Activated T-helper 9 cell treated with anti-CD3 and anti-CD28 coated beads, Interleukin-2, amount 50 U/mL, for 16 hours (primary cell): Measurements from ENCODE around the gene NDUFS6.

Experiments
- DNase-seq: peaks from one replicate; pipeline ENCODE4 v3.0.0-alpha.2; 2020; ENCODE audit warnings: low read depth

Gene NDUFS6

GRCh38 chr5:1765880-1766235 is 35.3 kb upstream of the NDUFS6 start:
- DNase-seq: no peak

- no peak for DNase-seq
These were observed 33.5 kb upstream of the NDUFS6 start for GRCh38 chr5:1767524-1768282.

- no peak for DNase-seq
These were observed 32.8 kb upstream of the NDUFS6 start for GRCh38 chr5:1768283-1769000.

GRCh38 chr5:1769017-1769640 is 32.1 kb upstream of the NDUFS6 start:
- DNase-seq: no peak

GRCh38 chr5:1769752-1770442 is 31.3 kb upstream of the NDUFS6 start:
- no peak for DNase-seq

- no peak for DNase-seq
These were observed 30.8 kb upstream of the NDUFS6 start for GRCh38 chr5:1770443-1770802.

GRCh38 chr5:1771149-1772065 is 29.8 kb upstream of the NDUFS6 start:
- DNase-seq: no peak

GRCh38 chr5:1772634-1773033 is 28.6 kb upstream of the NDUFS6 start:
- no peak for DNase-seq

GRCh38 chr5:1776831-1777230 is 24.4 kb upstream of the NDUFS6 start:
- DNase-seq: no peak

- DNase-seq: no peak
These were observed 23.7 kb upstream of the NDUFS6 start for GRCh38 chr5:1777281-1778137.

- no peak for DNase-seq
These were observed 22.8 kb upstream of the NDUFS6 start for GRCh38 chr5:1778138-1779020.

GRCh38 chr5:1779021-1779680 is 22.1 kb upstream of the NDUFS6 start:
- no peak for DNase-seq

GRCh38 chr5:1779782-1780613 is 21.2 kb upstream of the NDUFS6 start:
- no peak for DNase-seq

- DNase-seq: no peak
These were observed 20.6 kb upstream of the NDUFS6 start for GRCh38 chr5:1780614-1780930.

GRCh38 chr5:1781107-1781506 is 20.1 kb upstream of the NDUFS6 start:
- no peak for DNase-seq

GRCh38 chr5:1781726-1782384 is 19.4 kb upstream of the NDUFS6 start:
- no peak for DNase-seq

GRCh38 chr5:1782385-1783215 is 18.6 kb upstream of the NDUFS6 start:
- DNase-seq: no peak
